IPS-20b (cell line): ENCODE measurements around the gene RASSF1.
A peak's percentile ranks its signal among the peaks of the same experiment; 100 is the strongest.

ENCODE experiments used
- H3K27ac ChIP-seq: one replicate; pipeline ENCODE4 v1.5.1; 2013; ENCODE audit warnings: low read length
- H3K27me3 ChIP-seq: 2 replicates; pipeline ENCODE4 v1.6.1; 2013; ENCODE audit warnings: mild to moderate bottlenecking, low read length, inconsistent platforms; ENCODE audit not compliant: insufficient read depth
- H3K36me3 ChIP-seq: 2 replicates; pipeline ENCODE4 v1.6.1; 2013; ENCODE audit warnings: low read depth, mild to moderate bottlenecking, inconsistent platforms, low read length, moderate library complexity; ENCODE audit not compliant: insufficient read depth
- H3K4me1 ChIP-seq: 2 replicates; pipeline ENCODE4 v1.6.1; 2013; ENCODE audit warnings: mild to moderate bottlenecking, control low read depth, inconsistent platforms, low read length, moderate library complexity; ENCODE audit not compliant: insufficient read depth
- H3K4me3 ChIP-seq: 2 replicates; pipeline ENCODE4 v1.5.1; 2013; ENCODE audit warnings: mild to moderate bottlenecking, low read length, inconsistent platforms
- H3K9ac ChIP-seq: 2 replicates; pipeline ENCODE4 v1.6.1; 2013; ENCODE audit warnings: low read depth, mild to moderate bottlenecking, inconsistent platforms, low read length, moderate library complexity
- H3K9me3 ChIP-seq: 2 replicates; pipeline ENCODE4 v1.6.1; 2013; ENCODE audit warnings: mild to moderate bottlenecking, low read depth, low read length, inconsistent platforms; ENCODE audit not compliant: insufficient read depth

The RASSF1 gene

DNA sequence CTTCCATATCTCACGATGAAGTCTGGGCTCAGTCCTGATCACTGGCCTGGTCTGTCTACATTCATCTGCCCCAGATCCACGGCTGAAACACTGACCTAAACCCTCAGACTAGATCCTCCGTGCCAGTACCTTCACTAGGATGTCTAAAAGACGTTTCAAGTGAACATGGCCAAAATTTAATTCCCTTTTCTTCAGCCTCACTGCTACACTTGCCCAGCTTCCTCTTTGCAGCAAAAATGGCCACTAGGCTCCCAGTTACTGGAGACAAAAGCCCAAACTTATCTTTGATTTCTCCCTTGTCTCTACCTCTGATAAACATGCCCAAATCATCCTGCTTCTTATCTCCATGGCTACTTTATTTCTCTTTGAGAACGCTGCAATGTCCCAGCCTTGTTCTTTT lies 1.7 kb downstream of the RASSF1 start:
- Histone ChIP-seq H3K9ac (no peak overlapping the region), H3K36me3 (peaks cover 7% of the 10 kb centered on the region; the same call in 1 of the 2 replicates), H3K4me1 (no peaks in the 10 kb centered on the region; the same call in 1 of the 2 replicates), H3K27me3 (peaks cover 63% of the 10 kb centered on the region), H3K9me3 (no peaks in the 10 kb centered on the region), H3K4me3 (no peak overlapping the region), H3K27ac (no peak overlapping the region)

DNA sequence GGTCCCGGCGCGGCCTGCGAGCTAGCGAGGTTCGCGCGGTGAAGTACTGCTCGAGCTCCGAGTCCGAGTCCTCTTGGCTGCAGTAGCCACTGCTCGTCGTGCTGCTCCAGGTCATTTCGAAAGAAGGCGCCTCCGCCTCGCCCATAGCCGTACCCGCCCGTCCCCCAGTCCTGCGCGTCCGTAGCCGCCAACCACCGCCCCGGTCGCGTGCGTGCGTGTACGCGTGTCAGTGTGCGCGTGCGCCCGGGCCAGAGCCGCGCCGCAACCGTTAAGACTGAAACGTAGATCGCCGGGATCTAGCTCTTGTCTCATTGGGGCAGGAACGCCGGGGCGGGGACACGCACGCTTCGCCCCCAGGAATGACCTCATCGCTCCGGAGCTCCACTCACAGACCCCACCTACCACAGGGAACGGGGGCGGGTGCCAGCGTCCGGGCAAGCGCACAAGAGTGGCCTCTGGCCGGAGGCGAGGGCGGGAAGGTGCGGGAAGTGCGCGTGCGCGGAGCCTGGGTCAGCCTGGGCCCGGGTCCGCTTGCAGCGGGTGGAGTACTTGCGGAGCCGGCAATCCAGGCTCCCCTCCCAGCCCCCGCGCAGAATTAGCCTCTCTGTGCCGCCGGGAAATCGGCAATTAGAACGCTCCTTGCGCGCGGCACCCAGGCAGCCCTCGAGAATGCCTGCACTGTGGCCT lies 3.3 kb downstream of the RASSF1 start:
- peaks cover 46% of the 10 kb centered on the region for H3K27me3 ChIP-seq
- peak overlapping the region; percentile 7 for H3K27ac ChIP-seq
- peaks cover 16% of the 10 kb centered on the region for H3K36me3 ChIP-seq
- peak overlapping the region; percentile 90; the same call in 1 of the 2 replicates for H3K9ac ChIP-seq
- no peaks in the 10 kb centered on the region for H3K9me3 ChIP-seq
- H3K4me3 ChIP-seq, result peak overlapping the region; percentile 90
- H3K4me1 ChIP-seq, result no peaks in the 10 kb centered on the region; the same call in 1 of the 2 replicates

DNA sequence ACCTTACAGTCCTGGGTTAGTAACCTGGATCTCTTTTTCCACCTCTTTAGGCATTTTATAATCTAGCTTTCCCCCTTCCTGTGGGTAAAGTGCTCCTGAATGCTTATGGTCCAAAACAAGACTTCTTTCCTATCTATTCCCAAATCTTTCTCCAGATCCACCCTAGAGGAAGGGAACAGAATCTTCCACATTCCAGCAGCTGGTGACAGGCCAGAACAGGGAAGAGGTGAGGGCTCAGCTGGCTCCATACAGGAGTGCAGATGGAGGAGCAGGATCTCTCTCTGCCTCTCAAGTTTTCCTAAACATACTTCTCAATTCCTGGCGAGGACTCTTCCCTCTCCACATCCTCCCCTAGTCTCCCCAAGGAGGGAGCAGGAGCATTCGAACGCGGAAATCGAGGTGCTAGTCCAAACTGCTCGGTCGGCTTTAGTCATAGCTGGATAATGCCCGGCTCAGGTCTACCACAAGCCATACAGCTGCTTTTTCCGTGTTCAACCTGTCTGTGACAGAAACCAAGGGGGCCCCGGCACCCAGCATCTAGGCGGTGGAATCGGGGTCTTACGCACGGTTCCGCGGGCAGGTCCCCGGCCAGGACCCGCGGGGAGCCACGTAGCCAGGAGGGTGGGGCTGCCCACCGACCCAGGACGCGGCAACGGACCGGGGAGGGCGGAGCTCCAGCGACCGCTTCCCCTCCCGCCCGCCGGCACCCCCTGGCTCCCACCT lies 4.0 kb downstream of the RASSF1 start:
- H3K9me3 ChIP-seq, result no peaks in the 10 kb centered on the region
- H3K4me3 ChIP-seq, result peak overlapping the region; percentile 90
- H3K9ac ChIP-seq, result peak overlapping the region; percentile 90
- peak overlapping the region; percentile 7 for H3K27ac ChIP-seq
- H3K36me3 ChIP-seq, result peaks cover 23% of the 10 kb centered on the region
- no peaks in the 10 kb centered on the region; the same call in 1 of the 2 replicates for H3K4me1 ChIP-seq
- peaks cover 39% of the 10 kb centered on the region for H3K27me3 ChIP-seq

DNA sequence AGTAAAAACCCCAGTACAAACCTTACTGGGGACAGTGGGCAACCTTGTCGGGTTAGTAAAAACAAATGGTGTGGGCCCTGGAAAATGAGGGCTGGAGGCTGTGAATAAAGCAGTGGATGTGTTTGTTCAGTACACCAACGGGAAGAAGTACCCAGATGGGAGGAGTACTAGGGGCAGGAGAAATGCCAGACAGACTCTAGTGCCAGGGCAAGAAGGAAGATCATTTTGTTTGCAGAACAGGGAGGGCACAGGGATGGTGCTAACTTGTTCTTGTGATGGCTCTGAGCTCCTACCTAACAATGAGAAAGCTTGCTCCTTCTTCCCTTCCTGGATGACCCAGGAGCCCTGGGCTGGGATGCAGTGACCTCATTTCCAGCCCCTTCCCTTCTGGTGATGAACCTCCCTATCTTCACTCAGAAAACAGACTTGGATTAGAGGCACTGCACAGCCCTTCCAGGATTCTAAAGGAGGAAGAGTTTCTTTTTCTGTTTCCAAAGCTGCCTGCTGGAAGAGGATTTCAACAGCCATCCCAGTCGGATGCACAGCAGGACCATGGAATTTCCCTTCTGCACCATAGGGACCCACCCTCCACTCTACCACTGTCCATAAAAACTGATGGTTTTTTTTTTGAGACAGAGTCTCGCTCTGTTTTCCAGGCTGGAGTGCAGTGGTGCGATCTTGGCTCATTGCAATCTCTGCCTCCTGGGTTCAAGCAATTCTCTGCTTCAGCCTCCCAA lies 6.1 kb downstream of the RASSF1 start:
- H3K36me3 ChIP-seq, result peaks cover 44% of the 10 kb centered on the region
- H3K4me1 ChIP-seq, result no peaks in the 10 kb centered on the region; the same call in 1 of the 2 replicates
- H3K27ac ChIP-seq, result no peak overlapping the region
- H3K9ac ChIP-seq, result no peak overlapping the region
- H3K9me3 ChIP-seq, result no peaks in the 10 kb centered on the region
- no peak overlapping the region for H3K4me3 ChIP-seq
- H3K27me3 ChIP-seq, result peaks cover 18% of the 10 kb centered on the region

DNA sequence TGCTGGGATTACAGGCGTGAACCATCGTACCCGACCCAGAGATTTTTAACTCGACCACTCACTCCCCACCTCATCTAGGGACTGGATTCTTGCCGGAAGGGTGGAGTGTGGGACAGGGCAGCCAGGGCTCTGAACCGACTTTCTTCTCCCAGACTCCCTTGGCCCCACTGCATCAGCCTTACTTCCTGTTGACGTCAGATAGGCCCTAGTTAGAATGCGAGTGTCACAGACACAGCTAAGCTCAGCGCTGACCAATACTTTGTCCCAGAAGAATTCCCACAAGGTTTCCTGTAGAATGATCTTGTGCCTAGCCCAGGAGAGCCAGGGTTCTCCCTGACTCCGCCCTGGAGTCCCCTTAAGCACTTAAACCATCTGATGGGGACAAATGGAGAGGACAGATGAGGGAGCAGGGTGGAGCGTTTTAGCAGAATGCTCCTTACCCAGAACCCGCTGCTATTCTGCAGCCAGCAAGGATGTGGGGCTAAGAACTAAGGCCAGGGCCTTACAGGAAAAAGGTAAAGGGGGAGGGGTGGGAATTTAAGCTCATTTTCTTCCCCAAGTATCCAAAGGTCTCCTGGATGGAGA lies 6.8 kb downstream of the RASSF1 start:
- no peak overlapping the region for H3K27ac ChIP-seq
- no peaks in the 10 kb centered on the region for H3K9me3 ChIP-seq
- no peaks in the 10 kb centered on the region; the same call in 1 of the 2 replicates for H3K4me1 ChIP-seq
- H3K36me3 ChIP-seq, result peaks cover 48% of the 10 kb centered on the region
- peaks cover 12% of the 10 kb centered on the region for H3K27me3 ChIP-seq
- H3K4me3 ChIP-seq, result no peak overlapping the region
- H3K9ac ChIP-seq, result no peak overlapping the region

DNA sequence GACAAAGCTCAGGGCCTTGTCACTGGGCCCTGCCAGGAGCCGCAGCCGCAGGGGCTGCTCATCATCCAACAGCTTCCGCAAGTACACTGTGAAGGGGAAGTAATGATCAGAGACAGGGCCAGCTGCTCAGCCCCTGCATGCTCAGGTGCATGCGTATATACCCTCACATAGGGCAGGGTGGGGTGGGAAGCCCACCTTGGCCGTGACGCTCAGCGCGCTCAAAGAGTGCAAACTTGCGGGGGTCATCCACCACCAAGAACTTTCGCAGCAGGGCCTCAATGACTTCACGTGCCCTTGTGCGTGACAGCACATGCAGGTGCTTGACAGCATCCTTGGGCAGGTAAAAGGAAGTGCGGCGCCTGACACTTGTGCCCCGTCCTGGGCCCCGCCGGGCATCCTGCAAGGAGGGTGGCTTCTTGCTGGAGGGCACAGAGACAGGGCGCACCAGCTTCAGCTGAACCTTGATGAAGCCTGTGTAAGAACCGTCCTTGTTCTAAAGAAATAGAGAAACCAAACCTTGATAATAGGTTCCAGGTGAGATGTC lies 9.2 kb downstream of the RASSF1 start:
- Histone ChIP-seq H3K36me3 (peaks cover 48% of the 10 kb centered on the region), H3K4me1 (no peaks in the 10 kb centered on the region; the same call in 1 of the 2 replicates), H3K27ac (no peak overlapping the region), H3K9me3 (no peaks in the 10 kb centered on the region), H3K27me3 (no peaks in the 10 kb centered on the region), H3K9ac (no peak overlapping the region), H3K4me3 (no peak overlapping the region)

DNA sequence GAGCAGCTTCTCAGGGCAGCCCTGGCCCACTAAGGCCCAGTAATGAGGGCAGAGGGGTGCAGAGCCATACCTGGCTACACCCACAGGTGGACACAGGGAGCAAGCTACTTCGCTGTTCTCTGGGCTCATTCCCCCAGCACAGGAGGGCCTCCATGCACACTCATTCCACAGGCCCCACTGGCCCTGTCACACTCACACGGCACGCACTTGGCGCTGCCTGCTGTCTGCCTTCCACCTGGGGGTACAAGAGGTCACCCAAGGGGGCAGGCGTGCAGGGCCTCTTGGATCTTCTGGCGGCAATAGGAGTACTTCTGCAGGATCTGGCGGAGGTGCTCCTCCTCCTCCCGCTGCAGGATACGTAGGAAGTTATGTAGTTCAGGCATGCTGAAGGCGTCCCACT lies 10.3 kb downstream of the RASSF1 start:
- Histone ChIP-seq H3K27ac (no peak overlapping the region), H3K27me3 (no peaks in the 10 kb centered on the region), H3K4me3 (no peak overlapping the region), H3K36me3 (peaks cover 56% of the 10 kb centered on the region), H3K9me3 (no peaks in the 10 kb centered on the region), H3K4me1 (no peaks in the 10 kb centered on the region; the same call in 1 of the 2 replicates), H3K9ac (no peak overlapping the region)

DNA sequence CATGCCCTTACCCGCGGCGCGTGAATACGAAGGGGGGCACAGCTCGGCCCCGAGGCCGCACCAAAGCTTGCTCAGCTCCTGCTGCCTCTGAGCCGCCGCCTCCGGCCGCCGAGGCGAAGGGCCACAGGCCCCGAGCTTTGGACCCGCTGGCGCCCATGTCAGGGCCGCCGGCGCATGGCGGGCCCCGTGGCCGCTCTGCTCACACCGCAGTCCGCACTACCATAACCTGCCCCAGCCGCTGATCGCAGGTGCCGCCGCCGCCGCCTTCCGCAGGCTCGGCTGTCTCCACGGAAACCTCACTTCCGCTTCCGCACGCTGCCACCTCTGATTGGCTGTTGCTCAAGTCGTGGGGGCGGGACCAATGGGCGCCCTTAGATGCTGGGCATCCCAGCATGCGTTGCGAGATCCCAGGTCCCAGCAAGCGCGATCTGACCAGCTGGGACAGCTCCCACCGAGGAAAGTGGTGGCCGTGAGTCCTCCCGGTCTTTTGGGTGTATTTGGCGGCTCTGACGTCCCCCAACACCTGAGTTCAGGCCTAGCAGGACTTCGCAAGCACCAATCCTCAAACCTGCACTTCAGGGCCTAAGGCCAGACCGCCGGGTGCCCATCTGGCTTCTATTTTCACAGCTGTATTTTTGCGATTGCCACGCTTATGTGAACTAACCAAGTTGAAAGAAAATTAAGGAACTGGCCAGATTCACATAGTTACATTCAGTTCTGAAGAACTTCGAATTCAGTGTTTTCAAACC lies 12.5 kb downstream of the RASSF1 start, which contains the start of gene TUSC2:
Gene TUSC2, minus strand, starts transcription at position 281 of the 749 bp plus-strand sequence. Its CDS starts 124 bp downstream, at position 157.
- peaks cover 50% of the 10 kb centered on the region for H3K36me3 ChIP-seq
- no peak within 1 kb of the TSS for H3K27ac ChIP-seq
- peaks cover 4% of the 10 kb centered on the region; the same call in 1 of the 2 replicates for H3K4me1 ChIP-seq
- peak within 1 kb of the TSS; percentile 90 for H3K4me3 ChIP-seq
- H3K9ac ChIP-seq, result peak within 1 kb of the TSS; percentile 87
- H3K9me3 ChIP-seq, result no peaks in the 10 kb centered on the region
- no peaks in the 10 kb centered on the region for H3K27me3 ChIP-seq

DNA sequence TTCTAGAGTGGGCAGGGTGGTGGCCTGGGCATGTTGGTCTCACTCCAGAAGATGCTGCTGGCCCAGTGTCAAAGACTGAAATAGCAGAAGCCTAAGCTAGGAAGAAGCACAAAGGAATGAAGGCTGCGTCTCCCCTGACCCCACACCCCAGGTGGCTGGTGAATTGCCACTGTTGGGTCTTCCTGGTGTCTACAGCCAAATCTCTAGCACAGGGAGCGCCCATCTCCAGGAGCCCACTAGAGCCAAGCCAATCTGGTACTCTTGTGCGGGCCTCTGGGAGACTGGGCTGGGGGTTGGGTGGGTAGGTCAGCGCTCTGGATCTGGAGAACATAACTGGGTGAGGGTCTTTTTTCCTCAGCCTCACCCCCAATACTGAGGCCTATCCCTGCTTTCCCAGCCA lies 13.5 kb downstream of the RASSF1 start:
- Histone ChIP-seq H3K9me3 (no peaks in the 10 kb centered on the region), H3K27ac (no peak overlapping the region), H3K4me1 (peaks cover 7% of the 10 kb centered on the region; the same call in 1 of the 2 replicates), H3K27me3 (no peaks in the 10 kb centered on the region), H3K4me3 (peak overlapping the region; percentile 90), H3K36me3 (peaks cover 45% of the 10 kb centered on the region), H3K9ac (peak overlapping the region; percentile 87)

DNA sequence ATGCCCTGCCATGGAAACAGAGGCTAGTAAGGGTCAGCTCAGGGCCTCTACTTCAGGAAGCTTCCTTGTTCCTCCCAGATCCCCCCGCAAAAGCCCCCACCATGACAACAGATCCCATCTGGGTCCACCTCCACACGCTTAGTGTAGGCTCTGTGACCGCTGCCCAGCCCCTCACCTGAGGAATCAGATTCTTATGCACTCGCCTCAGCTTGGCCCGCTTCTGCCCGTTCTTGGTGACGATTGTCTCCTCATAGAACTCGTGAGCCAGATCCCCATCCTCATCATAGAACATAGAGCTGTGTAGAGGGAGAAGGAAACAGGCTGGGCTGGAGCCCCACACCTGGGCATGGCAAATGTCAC lies 14.5 kb downstream of the RASSF1 start:
- peaks cover 36% of the 10 kb centered on the region for H3K36me3 ChIP-seq
- no peaks in the 10 kb centered on the region for H3K27me3 ChIP-seq
- H3K4me1 ChIP-seq, result peaks cover 7% of the 10 kb centered on the region; the same call in 1 of the 2 replicates
- H3K9me3 ChIP-seq, result no peaks in the 10 kb centered on the region
- no peak overlapping the region for H3K9ac ChIP-seq
- H3K27ac ChIP-seq, result no peak overlapping the region
- no peak overlapping the region for H3K4me3 ChIP-seq
